H1 (cell line): ENCODE data around the gene DUSP3. TPM values are rescaled to one million over a fixed set of nuclear protein-coding genes. Genes with fewer than 3 reads are reported as not detected.

ENCODE experiments used
- CTCF ChIA-PET: fragments of 300-600 bp; sonication (Branson Sonifier 250); formaldehyde crosslinking; loops from one replicate; lab custom pipeline; 2021; ENCODE audit not compliant: partially characterized antibody; lab: Charles Lee
- POLR2A ChIA-PET: fragments of 300-600 bp; sonication (Branson Sonifier 250); formaldehyde crosslinking; loops from one replicate; lab custom pipeline; 2021; ENCODE audit warnings: inconsistent platforms; ENCODE audit not compliant: partially characterized antibody; lab: Charles Lee
- DNase-seq, 2 experiments: peaks; one replicate each; pipeline versions ENCODE4 v3.0.0 to v3.0.0-alpha.2; 2010 to 2022; ENCODE audit warnings: low spot score in 2 of 2, low read depth in 1 of 2, mixed read lengths in 1 of 2
- FAIRE-seq: peaks from 2 replicates; lab custom pipeline; 2011; peaks lifted over from hg19 to GRCh38; lab: Jason Lieb, UNC
- H2AFZ ChIP-seq: 2 replicates; pipeline ENCODE4 v1.8.1; 2012; ENCODE audit warnings: low read length, inconsistent platforms
- H2AK5ac ChIP-seq: 2 replicates; pipeline ENCODE4 v1.6.1; 2013; ENCODE audit warnings: low read depth, low read length
- H2BK120ac ChIP-seq: replicated peaks from 2 replicates; pipeline ENCODE3; 2013; ENCODE audit warnings: low read depth, low read length, inconsistent platforms
- H2BK12ac ChIP-seq: 2 replicates; pipeline ENCODE4 v1.6.1; 2013; ENCODE audit warnings: low read depth, low read length
- H2BK15ac ChIP-seq: 2 replicates; pipeline ENCODE4 v1.6.1; 2013; ENCODE audit warnings: low read length
- H2BK20ac ChIP-seq: 2 replicates; pipeline ENCODE4 v1.6.1; 2013; ENCODE audit warnings: low read length
- H2BK5ac ChIP-seq: 2 replicates; pipeline ENCODE4 v1.6.1; 2013; ENCODE audit warnings: low read depth, low read length
- H3K14ac ChIP-seq: 2 replicates; pipeline ENCODE4 v1.6.1; 2013; ENCODE audit warnings: inconsistent platforms; ENCODE audit not compliant: insufficient read length
- H3K18ac ChIP-seq: 2 replicates; pipeline ENCODE4 v1.6.1; 2013; ENCODE audit warnings: low read length; ENCODE audit errors: extremely low read depth
- H3K23ac ChIP-seq: 2 replicates; pipeline ENCODE4 v1.6.1; 2013; ENCODE audit warnings: inconsistent platforms; ENCODE audit not compliant: insufficient read length
- H3K23me2 ChIP-seq: 2 replicates; pipeline ENCODE4 v1.6.1; 2013; ENCODE audit warnings: low read depth, low read length
- H3K27ac ChIP-seq: 2 replicates; pipeline ENCODE4 v1.6.1; 2011; ENCODE audit warnings: low read depth, low read length, inconsistent platforms
- H3K27me3 ChIP-seq, 4 experiments: replicated peaks in 1 of 4; 1 replicate in 1 of 4; 2 replicates in 3 of 4; pipeline versions ENCODE4 v1.6.1 to v1.8.1; 2011 to 2013; ENCODE audit warnings: low read length in 3 of 4, mild to moderate bottlenecking in 3 of 4, inconsistent platforms in 2 of 4, mixed read lengths in 2 of 4, moderate library complexity in 1 of 4; ENCODE audit not compliant: control insufficient read depth in 3 of 4, insufficient read depth in 3 of 4; ENCODE audit errors: extremely low read depth in 1 of 4
- H3K36me3 ChIP-seq, 4 experiments: 2 replicates each; pipeline versions ENCODE4 v1.6.1 to v1.8.1; 2011 to 2013; ENCODE audit warnings: mild to moderate bottlenecking in 4 of 4, low read length in 3 of 4, moderate library complexity in 2 of 4, control low read depth in 1 of 4, inconsistent platforms in 1 of 4; ENCODE audit not compliant: insufficient read depth in 4 of 4, control insufficient read depth in 2 of 4
- H3K4ac ChIP-seq: replicated peaks from 2 replicates; pipeline ENCODE3; 2013; ENCODE audit warnings: low read length, low read depth, mixed read lengths, inconsistent platforms; ENCODE audit not compliant: insufficient read length
- H3K4me1 ChIP-seq, 4 experiments: replicated peaks in 1 of 4; 1 replicate in 1 of 4; 2 replicates in 3 of 4; pipeline versions ENCODE4 v1.6.1 to v1.8.1; 2011 to 2013; ENCODE audit warnings: low read length in 3 of 4, inconsistent platforms in 2 of 4, mixed read lengths in 1 of 4; ENCODE audit not compliant: insufficient read depth in 4 of 4, control insufficient read depth in 3 of 4
- H3K4me2 ChIP-seq, 2 experiments: 2 replicates each; pipeline versions ENCODE4 v1.6.1 to v1.8.1; 2011 to 2013; ENCODE audit warnings: low read depth in 2 of 2, low read length in 2 of 2, control low read depth in 1 of 2, inconsistent platforms in 1 of 2, mild to moderate bottlenecking in 1 of 2; ENCODE audit not compliant: insufficient read depth in 1 of 2
- H3K4me3 ChIP-seq, 4 experiments: fragments of 200-600, 300-600 bp in 1 of 4; sonication (generic), shearing (Covaris generic), sonication (Bioruptor Twin) in 1 of 4; 2 replicates each; pipeline versions ENCODE4 v1.5.1 to v1.8.1; 2011 to 2016; ENCODE audit warnings: low read length in 4 of 4, low read depth in 3 of 4, control low read depth in 2 of 4, inconsistent platforms in 2 of 4, mild to moderate bottlenecking in 2 of 4, mixed read lengths in 1 of 4, moderate library complexity in 1 of 4; ENCODE audit not compliant: insufficient read depth in 2 of 4; ENCODE audit errors: extremely low read depth in 1 of 4
- H3K56ac ChIP-seq: replicated peaks from 2 replicates; pipeline ENCODE3; 2013; ENCODE audit warnings: low read depth, mild to moderate bottlenecking, mixed read lengths, low read length, inconsistent platforms; ENCODE audit not compliant: insufficient read length
- H3K79me1 ChIP-seq: 2 replicates; pipeline ENCODE4 v1.6.1; 2013; ENCODE audit warnings: low read depth, low read length, control low read depth
- H3K79me2 ChIP-seq, 2 experiments: 2 replicates each; pipeline versions ENCODE4 v1.6.1 to v1.8.1; 2012 to 2013; ENCODE audit warnings: low read length in 2 of 2, mild to moderate bottlenecking in 2 of 2, inconsistent platforms in 1 of 2; ENCODE audit not compliant: insufficient read depth in 2 of 2, control insufficient read depth in 1 of 2
- H3K9ac ChIP-seq, 4 experiments: replicated peaks in 1 of 4; 1 replicate in 1 of 4; 2 replicates in 3 of 4; pipeline versions ENCODE4 v1.6.1 to v1.8.1; 2011 to 2013; ENCODE audit warnings: low read depth in 3 of 4, low read length in 3 of 4, control low read depth in 2 of 4, mild to moderate bottlenecking in 2 of 4, moderate library complexity in 2 of 4, inconsistent platforms in 1 of 4; ENCODE audit errors: extremely low read depth in 1 of 4
- H3K9me3 ChIP-seq, 2 experiments: 2 replicates each; pipeline versions ENCODE4 v1.6.1 to v1.8.1; 2012 to 2013; ENCODE audit warnings: mild to moderate bottlenecking in 2 of 2, moderate library complexity in 2 of 2, control low read depth in 1 of 2, inconsistent platforms in 1 of 2, low read depth in 1 of 2, low read length in 1 of 2, mixed read lengths in 1 of 2; ENCODE audit not compliant: insufficient read depth in 2 of 2
- H4K20me1 ChIP-seq, 2 experiments: replicated peaks in 1 of 2; 2 replicates each; pipeline versions ENCODE3 to v1.8.1; 2011 to 2013; ENCODE audit warnings: inconsistent platforms in 2 of 2, low read length in 2 of 2, mild to moderate bottlenecking in 1 of 2; ENCODE audit not compliant: insufficient read depth in 2 of 2, control insufficient read depth in 1 of 2
- H4K5ac ChIP-seq: 2 replicates; pipeline ENCODE4 v1.6.1; 2013; ENCODE audit warnings: low read length, low read depth, mixed read lengths, inconsistent platforms; ENCODE audit not compliant: insufficient read length
- H4K8ac ChIP-seq: 2 replicates; pipeline ENCODE4 v1.8.0; 2013; ENCODE audit warnings: mild to moderate bottlenecking, moderate library complexity, low read length, inconsistent platforms; ENCODE audit not compliant: insufficient read depth; ENCODE audit errors: extremely low read depth
- H4K91ac ChIP-seq: replicated peaks from 2 replicates; pipeline ENCODE3; 2013; ENCODE audit warnings: low read length, mixed read lengths, inconsistent platforms; ENCODE audit not compliant: insufficient read length
- ATF3 ChIP-seq: IDR thresholded peaks from 2 replicates; pipeline ENCODE4 v1.6.1; 2011; ENCODE audit warnings: low read depth, mild to moderate bottlenecking, low read length; ENCODE audit not compliant: insufficient read depth
- CBX8 ChIP-seq: fragments of 300-800, 300-1000 bp; sonication (generic); IDR thresholded peaks from 2 replicates; pipeline ENCODE4 v1.7.1; 2016; ENCODE audit warnings: low read depth, low read length, borderline replicate concordance
- HDAC2 ChIP-seq, 2 experiments: fragments of 300-600 bp in 1 of 2; sonication (generic) in 1 of 2; IDR thresholded peaks; 2 replicates each; pipeline ENCODE4 v1.6.1; 2011 to 2012; ENCODE audit warnings: low read depth in 2 of 2, low read length in 2 of 2, mild to moderate bottlenecking in 2 of 2, moderate library complexity in 2 of 2, borderline replicate concordance in 1 of 2, inconsistent platforms in 1 of 2
- JUN ChIP-seq: IDR thresholded peaks from 2 replicates; pipeline ENCODE4 v1.6.1; 2011; ENCODE audit warnings: low read depth, mild to moderate bottlenecking, improper control_type of control experiment, low read length
- MAX ChIP-seq: IDR thresholded peaks from 2 replicates; pipeline ENCODE4 v1.6.1; 2012; ENCODE audit warnings: inconsistent platforms
- RBBP5 ChIP-seq: IDR thresholded peaks from 2 replicates; pipeline ENCODE4 v1.7.1; 2012; ENCODE audit warnings: low read depth, mild to moderate bottlenecking, inconsistent platforms, low read length, moderate library complexity, borderline replicate concordance
- RFX5 ChIP-seq: IDR thresholded peaks from 2 replicates; pipeline ENCODE4 v1.6.1; 2011; ENCODE audit warnings: low read depth, low read length, improper control_type of control experiment, borderline replicate concordance
- SAP30 ChIP-seq: fragments of 300-600 bp; sonication (generic); IDR thresholded peaks from 2 replicates; pipeline ENCODE4 v1.7.1; 2012; ENCODE audit warnings: low read length, moderate library complexity, mild to moderate bottlenecking, inconsistent platforms; ENCODE audit not compliant: insufficient read depth, insufficient replicate concordance
- SP1 ChIP-seq: IDR thresholded peaks from 2 replicates; pipeline ENCODE4 v1.6.1; 2011; ENCODE audit warnings: low read depth, low read length
- YY1 ChIP-seq: IDR thresholded peaks from 2 replicates; pipeline ENCODE4 v1.6.1; 2011; ENCODE audit warnings: low read depth, mild to moderate bottlenecking, low read length
- ZNF274 ChIP-seq: IDR thresholded peaks from 2 replicates; pipeline ENCODE4 v1.7.0; 2012; ENCODE audit warnings: low read length, borderline replicate concordance; ENCODE audit errors: extremely low read depth
- WGBS, 2 experiments: shearing (Covaris generic) in 1 of 2; methylation state at CpG; one replicate each; pipeline versions ENCODE4 v1.1.6 to v1.1.7; 2013 to 2015; ENCODE audit warnings: low lambda C conversion rate in 2 of 2, mixed read lengths in 2 of 2, inconsistent platforms in 1 of 2, low coverage in 1 of 2, missing lambda C conversion rate in 1 of 2; ENCODE audit not compliant: insufficient replicate concordance in 2 of 2, insufficient coverage in 1 of 2, insufficient read length in 1 of 2; ENCODE audit errors: extremely low coverage in 1 of 2, missing lambda C conversion rate in 1 of 2; 5-methylcytosine and 5-hydroxymethylcytosine counted together
- polyA plus RNA-seq, 7 experiments: library from polyadenylated mRNA; depleted of rRNA in 3 of 7; stranded (reverse) in 5 of 7; unstranded in 2 of 7; fragments of >200 nt in 5 of 7; fragments of 200-250 nt in 2 of 7; gene quantifications; 1 replicate in 5 of 7; 2 replicates in 1 of 7; 4 replicates in 1 of 7; pipeline versions ENCODE4 v1.2.1 to v1.2.3, GENCODE V29; 2011 to 2013; ENCODE audit warnings: missing spikeins in 2 of 7, mixed read lengths in 2 of 7
- total RNA-seq: library from RNA; stranded (reverse); fragmentation: NEBNext Ultra II Directional; extraction: Animal tissue kit (Norgen Biotek cat#: 25700); gene quantifications from 2 replicates; pipeline ENCODE4 v1.2.1, GENCODE V29; 2021

The DUSP3 gene
- total and polyA plus RNA-seq, 2 of the 8 experiments (the other 6 are each of a cell fraction or from before 2014, with no cell fraction given) = 15.1 to 21.2 TPM

GRCh38 chr17:43717913-43718312 is 60.9 kb downstream of the DUSP3 start:
- Histone ChIP-seq H3K9me3 (no peaks in the 10 kb centered on the region), H3K4me1 (peaks cover 0 to 2% (median 1%) of the 10 kb centered on the region in 4 experiments; a peak in 2 of 7 replicates), H3K56ac (no peak overlapping the region), H3K36me3 (no peaks in the 10 kb centered on the region), H2AFZ (no peak overlapping the region), H3K23ac (no peak overlapping the region), H3K4me3 (no peak overlapping the region), H2BK120ac (no peak overlapping the region), H3K23me2 (peaks cover 10% of the 10 kb centered on the region; the same call in 1 of the 2 replicates), H3K79me1 (no peaks in the 10 kb centered on the region), H2BK5ac (no peak overlapping the region), H3K18ac (no peak overlapping the region), H3K27ac (no peak overlapping the region), H4K8ac (no peak overlapping the region), H3K4ac (no peak overlapping the region), H4K91ac (no peak overlapping the region), H2BK20ac (no peak overlapping the region), H3K27me3 (peaks cover 10 to 23% (median 19%) of the 10 kb centered on the region in 4 experiments), H4K5ac (no peak overlapping the region), H3K14ac (no peak overlapping the region), H2BK15ac (no peak overlapping the region), H2BK12ac (no peak overlapping the region), H3K9ac (no peak overlapping the region), H4K20me1 (no peaks in the 10 kb centered on the region), H3K4me2 (no peak overlapping the region), H3K79me2 (no peaks in the 10 kb centered on the region), H2AK5ac (no peak overlapping the region)
- ChIA-PET CTCF (interaction anchor here (1.0 to 6.1 kb wide), 3 partner anchors 9 to 128 kb away, joined by 3 to 61 read pairs (median 3); no protein-coding TSS in a partner anchor), POLR2A (interaction anchor here (0.6 kb wide), 2 partner anchors 10 to 161 kb away, joined by 3 to 5 read pairs; no protein-coding TSS in a partner anchor)
- DNase-seq (no peak), FAIRE-seq (no peak)
- 79% methylated on average over 6 of the region's 6 CpGs; no CpG with 5 or more reads in 1 of the 2 experiments for WGBS, 2 experiments
- no peak for TF ChIP-seq JUN
- no peak for TF ChIP-seq CBX8
- no peak for TF ChIP-seq ZNF274
- TF ChIP-seq ATF3 = no peak
- no peak for TF ChIP-seq YY1
- TF ChIP-seq RBBP5 = no peak
- TF ChIP-seq RFX5 = no peak
- no peak for TF ChIP-seq HDAC2 (IDR thresholded peaks at IDR 0.05; ENCODE audit: borderline replicate concordance in 1 of 2, low read depth in 2 of 2, low read length in 2 of 2)
- no peak for TF ChIP-seq SAP30
- no peak for TF ChIP-seq SP1
- TF ChIP-seq MAX = no peak
